HG03135 (cell line): Measurements from ENCODE around the gene BTBD19.
A peak's percentile ranks its signal among the peaks of the same experiment; 100 is the strongest.
"Not testable (repeated sequence)": the region's sequence is repeated elsewhere in the genome, so short reads cannot be mapped to it uniquely, and the experiment has no call there.

ENCODE experiments used
- ATAC-seq: cut with Tn5 transposase; IDR thresholded peaks from one replicate; pipeline ENCODE4 v1.9.1; 2021; ENCODE audit warnings: mild to moderate bottlenecking, moderate library complexity; ENCODE audit not compliant: unreplicated experiment

The BTBD19 gene

GRCh38 chr1:44786841-44787426, 21.4 kb upstream of the BTBD19 start:
- no peak for ATAC-seq

GRCh38 chr1:44787506-44787905, 20.8 kb upstream of the BTBD19 start:
- ATAC-seq, result no peak

- no peak for ATAC-seq
Measured at GRCh38 chr1:44788120-44788860, 20.0 kb upstream of the BTBD19 start, which contains the start of gene BEST4. Gene BEST4, minus strand, starts transcription at chr1:44788170. Its CDS starts 465 bp downstream, at chr1:44787705.

- ATAC-seq, result no peak
Measured at GRCh38 chr1:44790968-44791801, 17.1 kb upstream of the BTBD19 start.

GRCh38 chr1:44792736-44793502, 15.4 kb upstream of the BTBD19 start:
- no peak for ATAC-seq

- ATAC-seq, result not testable (repeated sequence)
Measured at GRCh38 chr1:44797886-44798285, 10.4 kb upstream of the BTBD19 start.

- ATAC-seq, result no peak
Measured at GRCh38 chr1:44798481-44799365, 9.6 kb upstream of the BTBD19 start.

GRCh38 chr1:44799770-44800584, 8.3 kb upstream of the BTBD19 start, which contains the start of gene PLK3:
Gene PLK3, plus strand, starts transcription at chr1:44800377. Its CDS starts 87 bp downstream, at chr1:44800464.
- peak; percentile 78 for ATAC-seq

GRCh38 chr1:44801491-44802305, 6.6 kb upstream of the BTBD19 start:
- no peak for ATAC-seq

GRCh38 chr1:44802306-44803061, 5.8 kb upstream of the BTBD19 start:
- ATAC-seq, result no peak

- no peak for ATAC-seq
Measured at GRCh38 chr1:44803062-44803311, 5.3 kb upstream of the BTBD19 start.

GRCh38 chr1:44803312-44804095, 4.8 kb upstream of the BTBD19 start:
- ATAC-seq, result no peak

- no peak for ATAC-seq
Measured at GRCh38 chr1:44805311-44806024, 2.9 kb upstream of the BTBD19 start.

GRCh38 chr1:44806025-44806703, 2.2 kb upstream of the BTBD19 start:
- ATAC-seq, result no peak

GRCh38 chr1:44806704-44807363, 1.5 kb upstream of the BTBD19 start, which contains the start of gene DYNLT4:
Gene DYNLT4, minus strand, starts transcription at chr1:44807351. Its CDS starts 683 bp downstream, at chr1:44806668.
- no peak for ATAC-seq
